ENCODE results near the gene DNAH10.

Gene DNAH10

DNA sequence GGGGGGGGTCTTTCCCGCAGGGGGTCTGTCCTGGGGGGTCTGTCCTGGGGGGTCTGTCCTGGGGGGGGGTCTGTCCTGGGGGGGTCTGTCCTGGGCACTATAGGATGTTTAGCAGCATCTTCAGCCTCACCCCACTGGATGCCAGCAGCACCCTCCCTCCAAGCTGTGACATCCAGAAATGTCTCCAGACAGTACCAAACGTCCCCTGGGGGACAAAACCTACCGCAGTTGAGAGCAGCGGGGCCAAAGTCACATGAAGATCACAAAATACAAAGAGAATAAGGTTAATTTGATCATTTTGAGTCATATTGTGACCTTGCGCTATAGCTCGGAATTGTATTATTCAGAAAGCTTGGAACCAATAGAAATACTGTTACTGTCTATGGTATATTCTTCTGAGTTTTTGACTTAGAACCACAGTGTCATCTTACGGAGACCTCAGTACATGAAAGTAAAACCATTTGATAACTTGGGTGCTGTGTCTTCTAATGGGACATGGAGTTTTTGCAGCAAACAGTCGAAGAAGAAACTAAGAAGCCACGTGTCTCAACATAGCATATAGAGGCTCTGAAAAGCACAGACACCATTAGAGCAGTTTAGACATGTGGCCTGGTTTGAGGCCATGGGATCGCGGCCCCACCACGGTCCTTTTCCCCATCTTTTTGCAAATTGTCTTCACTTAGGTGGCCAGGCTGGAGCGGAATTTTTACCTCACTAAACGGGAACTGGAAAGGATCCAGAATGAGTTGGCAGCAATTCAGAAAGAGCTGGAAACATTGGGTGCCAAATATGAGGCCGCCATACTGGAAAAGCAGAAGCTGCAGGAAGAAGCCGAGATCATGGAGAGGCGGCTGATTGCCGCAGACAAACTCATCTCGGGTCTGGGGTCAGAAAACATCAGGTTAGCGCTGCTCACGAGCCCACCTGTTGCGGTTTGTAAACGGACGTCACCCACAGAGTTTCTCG lies 150.6 kb downstream of the DNAH10 start:
- no peak for DNase-seq

DNA sequence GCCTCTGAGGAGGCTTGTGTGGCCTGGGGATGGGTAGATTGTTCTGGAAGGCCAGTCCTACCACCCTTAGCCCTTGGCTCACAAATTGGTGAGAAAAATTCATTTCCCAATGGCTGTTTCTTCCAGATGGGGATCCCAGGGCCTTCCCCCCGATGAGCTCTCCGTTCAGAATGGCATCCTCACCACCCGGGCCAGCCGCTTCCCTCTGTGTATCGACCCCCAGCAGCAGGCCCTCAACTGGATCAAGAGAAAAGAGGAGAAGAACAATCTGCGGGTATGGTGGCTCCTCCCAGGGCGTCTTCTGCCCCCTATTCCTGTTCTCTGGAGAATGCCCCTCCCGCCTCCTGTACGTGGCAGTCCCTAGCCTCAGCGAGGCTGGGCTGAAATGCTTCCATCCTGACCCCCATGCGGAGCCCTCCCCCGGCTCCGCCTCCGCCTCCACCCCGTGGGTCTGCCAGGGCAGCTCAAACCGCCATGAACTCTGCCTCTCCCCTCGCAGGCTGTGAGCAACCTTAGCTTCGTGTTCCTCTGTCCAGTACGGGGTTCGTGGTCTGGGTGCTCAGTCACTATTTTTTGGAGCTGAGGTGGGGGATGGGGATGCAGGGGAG lies 152.7 kb downstream of the DNAH10 start:
- DNase-seq = no peak

DNA sequence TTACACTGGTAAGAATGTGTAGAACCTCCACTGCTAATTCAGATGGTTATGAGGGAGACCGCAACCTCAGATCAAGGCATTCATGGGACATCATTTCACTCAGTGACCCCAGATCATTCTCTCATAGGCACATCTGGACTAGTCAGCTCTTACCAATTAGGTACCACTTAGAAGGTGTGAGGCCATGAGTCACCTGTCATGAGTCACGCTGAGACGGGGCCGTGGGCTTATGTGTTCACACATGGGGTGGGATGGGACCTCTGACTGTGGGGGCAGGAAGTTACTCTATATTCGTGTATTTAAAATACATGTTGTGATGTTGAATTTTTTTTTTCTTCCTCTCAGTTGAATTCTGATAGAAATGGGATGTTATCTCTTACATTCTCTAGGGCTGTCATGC lies 154.6 kb downstream of the DNAH10 start:
- DNase-seq = no peak

DNA sequence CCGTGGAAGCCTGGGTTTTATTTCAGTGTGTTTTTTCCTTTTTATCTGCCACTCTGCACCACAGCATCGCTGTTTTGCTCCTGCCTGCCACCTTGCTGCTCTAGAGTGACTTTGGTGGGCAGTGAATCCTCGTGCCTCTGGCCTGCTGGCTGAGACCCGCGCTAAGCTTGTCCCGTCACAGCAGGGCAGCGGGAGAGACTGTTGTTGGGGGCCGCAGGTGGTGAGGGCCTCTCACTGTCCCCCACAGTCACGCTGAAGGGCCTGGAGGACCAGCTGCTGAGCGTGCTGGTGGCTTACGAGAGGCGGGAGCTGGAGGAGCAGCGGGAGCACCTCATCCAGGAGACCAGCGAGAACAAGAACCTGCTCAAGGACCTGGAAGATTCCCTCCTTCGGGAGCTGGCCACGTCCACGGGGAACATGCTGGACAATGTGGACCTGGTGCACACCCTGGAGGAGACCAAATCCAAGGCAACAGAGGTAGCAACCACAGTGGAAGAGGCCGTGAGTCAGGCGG lies 155.3 kb downstream of the DNAH10 start:
- no peak for DNase-seq

DNA sequence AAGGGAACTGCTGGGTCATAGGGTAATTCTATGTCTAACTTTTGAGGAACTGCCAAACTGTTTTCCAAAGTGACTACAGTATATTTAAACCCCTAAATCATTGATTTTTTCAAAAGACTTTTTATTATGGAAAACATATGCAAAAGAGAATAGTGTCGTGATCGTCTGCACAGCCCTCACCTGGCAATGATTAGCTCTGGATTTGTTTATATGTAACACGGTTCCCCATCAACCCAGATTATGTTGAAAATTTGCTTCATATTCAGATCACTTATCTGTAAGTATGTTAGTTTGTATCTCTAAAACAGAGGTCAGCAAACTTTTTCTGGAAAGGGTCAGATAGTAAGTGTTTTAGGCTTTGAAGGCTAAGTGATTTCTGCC lies 157.9 kb downstream of the DNAH10 start:
- DNase-seq = no peak

DNA sequence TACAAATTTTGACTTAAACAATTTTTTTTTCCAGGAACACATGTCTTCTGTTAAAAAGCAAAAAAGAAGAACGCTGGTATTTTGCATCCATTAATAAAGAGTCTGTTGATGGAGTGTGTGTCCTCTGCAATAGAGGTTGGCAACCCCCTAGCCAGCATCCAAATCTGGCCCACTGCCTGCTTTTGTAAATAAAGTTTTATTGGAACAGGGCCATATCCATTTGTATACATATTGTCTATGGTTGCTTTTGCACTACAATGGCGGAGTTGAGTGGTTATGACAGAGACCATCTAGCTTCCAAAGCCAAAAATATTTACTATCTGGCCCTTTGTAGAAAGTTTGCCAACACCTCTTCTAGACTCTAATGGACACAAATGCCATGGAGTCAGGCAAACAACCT lies 160.9 kb downstream of the DNAH10 start:
- DNase-seq = no peak

DNA sequence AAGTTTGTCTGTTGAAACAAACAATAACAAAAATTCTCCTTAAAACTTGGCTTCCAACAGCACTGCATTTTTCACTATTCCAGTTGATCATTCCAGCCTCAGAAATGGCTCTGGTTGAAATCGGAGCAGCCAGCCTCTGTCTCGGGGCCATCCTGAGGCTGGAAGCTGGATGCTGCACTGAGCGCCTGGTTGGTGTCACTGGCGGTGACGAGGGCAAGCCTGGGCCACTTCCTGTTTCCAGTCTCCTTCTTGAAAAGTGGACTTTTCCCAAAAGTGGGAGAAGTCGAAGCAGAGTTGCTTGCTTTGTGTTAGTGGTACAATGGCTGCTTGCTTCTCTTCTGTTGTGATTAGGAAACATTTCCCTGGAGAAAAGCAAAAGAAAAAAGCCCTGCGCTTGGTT lies 161.8 kb downstream of the DNAH10 start:
- no peak for DNase-seq

DNA sequence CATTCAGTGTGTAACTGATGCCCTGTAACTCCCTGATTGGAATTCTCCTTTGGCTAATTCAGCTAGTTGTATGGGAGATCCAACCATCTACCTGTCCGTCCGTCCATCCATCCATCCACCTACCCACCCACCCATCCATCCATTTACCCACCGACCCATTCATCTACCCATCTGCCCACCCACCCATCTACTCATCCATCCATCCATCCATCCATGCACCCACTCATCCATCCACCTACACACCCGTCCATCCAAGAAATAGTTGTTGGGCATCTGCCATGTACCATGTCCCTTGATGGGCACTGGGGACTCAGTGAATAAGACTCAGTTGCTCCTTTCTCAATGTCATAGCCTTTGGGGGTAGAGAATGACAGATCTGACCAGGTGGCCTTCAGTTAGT lies 162.4 kb downstream of the DNAH10 start:
- DNase-seq = no peak

DNA sequence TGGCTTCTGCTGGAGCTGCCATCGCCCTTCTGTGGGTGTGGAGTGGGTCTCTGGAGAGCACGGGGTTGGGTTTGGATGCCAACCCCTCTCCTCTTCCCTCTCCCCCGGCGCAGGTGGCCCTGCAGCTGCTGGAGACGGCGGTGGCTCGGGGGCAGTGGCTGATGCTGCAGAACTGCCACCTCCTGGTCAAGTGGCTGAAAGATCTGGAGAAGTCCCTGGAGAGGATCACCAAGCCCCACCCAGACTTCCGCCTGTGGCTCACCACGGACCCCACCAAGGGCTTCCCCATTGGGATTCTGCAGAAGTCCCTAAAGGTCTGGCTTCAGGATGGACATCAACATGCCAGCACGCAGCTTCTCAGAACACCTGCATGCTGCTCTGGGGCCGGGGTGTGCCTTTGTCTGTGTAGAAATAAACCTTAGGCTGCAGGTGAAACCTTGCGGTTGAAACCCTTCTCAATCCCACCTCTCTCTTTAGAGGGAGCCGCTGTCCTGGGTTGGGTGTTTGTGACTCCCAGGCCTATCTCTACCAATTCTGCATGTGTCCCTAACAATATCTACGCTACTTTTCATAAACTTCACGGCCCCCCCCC lies 166.3 kb downstream of the DNAH10 start:
- DNase-seq = no peak

DNA sequence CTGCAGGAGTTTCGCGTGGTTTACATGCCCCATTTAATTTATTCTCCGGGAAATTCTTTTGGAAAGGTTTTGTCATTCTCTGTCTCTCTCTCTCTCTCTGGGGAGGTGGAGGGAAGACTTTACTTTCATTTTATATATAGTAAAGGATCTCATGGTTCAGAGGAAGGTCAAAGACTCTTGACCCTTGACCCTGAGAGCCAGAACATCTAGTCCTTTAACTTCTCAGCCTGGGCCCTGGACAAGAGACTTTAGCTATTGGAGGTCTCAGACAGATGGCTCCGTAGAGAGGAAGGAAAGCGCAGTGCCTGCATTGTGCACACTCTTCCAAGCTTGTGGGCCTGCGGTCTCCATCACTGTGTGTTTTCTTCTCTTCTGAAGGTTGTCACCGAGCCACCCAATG lies 166.8 kb downstream of the DNAH10 start:
- no peak for DNase-seq

DNA sequence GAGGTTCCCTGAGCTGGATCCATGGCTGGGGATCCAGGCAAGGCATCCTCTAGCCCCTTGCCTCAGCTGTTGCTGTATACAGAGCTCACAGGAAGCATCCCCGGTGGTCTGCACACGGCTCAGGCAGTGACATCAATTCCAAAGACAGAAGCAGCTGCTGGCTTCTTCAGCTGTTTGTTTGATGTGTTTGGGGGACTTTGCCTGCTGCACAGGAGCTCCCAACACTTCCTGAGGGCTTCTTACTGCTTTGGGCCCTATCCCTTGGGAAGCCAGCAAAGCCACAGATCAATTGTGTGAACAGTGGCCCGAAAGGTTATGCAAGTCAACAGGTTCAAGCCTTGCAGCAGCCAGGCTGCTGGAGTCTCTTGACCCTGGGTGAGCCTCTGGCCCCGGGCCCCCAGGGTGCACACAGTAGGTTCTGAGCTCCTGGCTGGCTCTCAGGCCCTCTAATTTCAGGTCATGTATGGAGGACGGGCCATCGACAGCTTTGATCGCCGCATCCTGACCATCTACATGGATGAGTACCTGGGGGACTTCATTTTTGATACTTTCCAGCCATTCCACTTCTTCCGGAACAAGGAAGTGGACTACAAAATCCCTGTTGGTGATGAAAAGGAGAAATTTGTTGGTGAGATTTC lies 168.0 kb downstream of the DNAH10 start:
- no peak for DNase-seq

DNA sequence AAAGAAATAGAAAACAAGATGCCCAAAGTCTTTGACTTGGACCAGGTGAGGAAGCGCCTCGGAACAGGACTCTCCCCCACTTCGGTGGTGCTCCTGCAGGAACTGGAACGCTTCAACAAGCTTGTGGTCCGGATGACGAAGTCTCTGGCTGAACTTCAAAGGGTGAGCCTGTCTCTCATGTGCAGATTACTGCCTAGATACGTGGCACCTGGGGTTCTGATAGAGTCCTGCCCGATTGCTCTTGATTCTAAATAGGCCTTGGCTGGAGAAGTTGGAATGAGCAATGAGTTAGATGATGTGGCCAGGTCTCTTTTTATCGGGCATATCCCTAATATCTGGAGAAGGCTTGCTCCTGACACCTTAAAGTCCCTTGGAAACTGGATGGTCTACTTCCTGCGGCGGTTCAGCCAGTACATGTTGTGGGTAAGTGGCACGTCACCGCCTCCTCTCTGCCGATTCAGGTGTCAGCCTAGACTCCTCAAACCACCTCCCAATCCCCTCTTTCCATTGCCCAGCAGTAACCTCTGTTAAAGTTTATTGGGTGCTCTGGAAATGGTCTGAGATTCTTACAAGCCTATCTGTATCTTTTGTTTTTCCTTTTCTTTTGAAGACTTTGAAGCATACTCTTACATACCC lies 169.7 kb downstream of the DNAH10 start:
- no peak for DNase-seq

DNA sequence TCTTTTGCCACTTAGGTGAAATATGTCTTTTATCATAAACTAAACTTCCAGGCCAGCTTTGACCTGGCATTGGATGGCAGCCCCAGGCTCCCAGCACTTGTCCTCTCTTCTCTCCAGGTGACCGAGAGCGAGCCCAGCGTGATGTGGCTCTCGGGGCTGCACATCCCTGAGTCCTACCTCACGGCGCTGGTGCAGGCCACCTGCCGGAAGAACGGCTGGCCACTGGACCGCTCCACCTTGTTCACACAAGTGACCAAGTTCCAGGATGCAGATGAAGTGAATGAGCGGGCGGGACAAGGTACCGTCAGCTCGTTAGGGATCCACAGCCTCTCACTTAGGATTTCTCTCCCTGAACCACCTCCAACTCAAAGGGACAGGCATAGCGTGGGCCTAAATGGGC lies 171.1 kb downstream of the DNAH10 start:
- no peak for DNase-seq

DNA sequence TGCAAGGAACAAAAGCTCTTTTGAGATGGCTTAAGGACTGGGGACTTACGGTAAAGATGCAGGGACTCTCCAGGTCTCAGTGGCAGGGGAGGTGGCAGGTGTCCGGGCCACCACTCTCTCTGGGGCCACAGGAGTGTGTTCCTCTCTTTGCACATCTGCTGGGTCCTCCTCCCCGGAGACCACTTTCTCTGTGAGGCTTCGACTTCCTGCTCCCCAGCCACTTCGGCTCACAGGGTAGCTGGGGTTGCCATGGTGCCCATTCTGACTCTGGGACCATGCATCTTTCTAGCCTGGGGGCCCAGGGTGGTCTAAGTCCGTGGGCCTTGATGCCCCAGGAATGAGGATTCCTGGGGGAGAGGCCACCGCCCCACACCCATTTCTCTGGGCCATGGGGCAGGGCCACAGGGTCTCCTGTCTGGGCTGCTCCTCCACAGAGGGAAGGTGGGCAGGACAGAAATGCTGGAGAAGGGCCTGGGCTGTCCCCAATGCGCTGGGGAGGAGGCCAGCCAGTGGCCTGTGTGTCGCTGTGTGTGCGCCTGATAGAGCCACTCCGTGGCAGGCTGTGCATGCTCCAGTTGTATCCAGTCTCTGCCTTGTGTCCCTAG lies 172.0 kb downstream of the DNAH10 start:
- DNase-seq = no peak

DNA sequence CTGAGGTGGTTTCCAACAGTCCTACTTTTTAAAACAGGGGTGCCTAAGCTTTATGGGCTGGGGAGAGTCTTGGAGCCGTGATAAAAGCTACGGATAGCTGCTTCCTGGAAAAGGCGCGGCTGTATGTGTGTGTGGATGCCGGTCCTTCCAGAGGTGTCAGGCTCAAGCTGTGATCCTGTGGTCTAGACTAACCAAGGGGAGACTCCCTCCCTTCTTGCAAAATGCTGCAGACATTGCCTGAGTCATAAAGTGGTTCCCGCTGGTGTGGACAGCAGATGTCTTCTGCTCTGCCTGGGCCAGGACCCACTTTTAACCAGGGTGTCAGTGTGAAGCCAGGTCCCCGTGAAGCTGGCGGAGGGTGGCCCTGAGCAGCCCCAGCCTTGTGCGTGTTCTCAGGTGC lies 172.7 kb downstream of the DNAH10 start:
- no peak for DNase-seq

DNA sequence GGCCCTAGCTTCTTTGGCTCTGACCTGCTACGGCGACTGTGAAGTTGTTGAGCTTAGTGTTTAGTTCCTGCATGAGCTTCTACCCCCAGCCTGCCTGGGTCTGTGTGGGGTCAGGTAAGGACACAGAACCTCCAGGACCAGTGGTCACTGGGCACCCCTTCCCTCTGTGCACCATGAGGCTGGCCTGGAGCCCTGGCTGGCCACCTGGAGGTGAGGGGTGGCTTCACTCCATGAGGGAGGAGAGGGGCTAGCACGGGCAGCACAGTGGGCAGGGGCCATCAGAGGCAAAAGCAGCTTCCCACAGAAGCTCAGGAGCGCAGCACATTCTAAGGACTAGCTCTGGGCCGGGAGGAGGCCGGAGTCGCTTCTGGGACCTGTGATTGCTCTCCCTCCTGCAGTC lies 173.9 kb downstream of the DNAH10 start:
- DNase-seq = no peak

DNA sequence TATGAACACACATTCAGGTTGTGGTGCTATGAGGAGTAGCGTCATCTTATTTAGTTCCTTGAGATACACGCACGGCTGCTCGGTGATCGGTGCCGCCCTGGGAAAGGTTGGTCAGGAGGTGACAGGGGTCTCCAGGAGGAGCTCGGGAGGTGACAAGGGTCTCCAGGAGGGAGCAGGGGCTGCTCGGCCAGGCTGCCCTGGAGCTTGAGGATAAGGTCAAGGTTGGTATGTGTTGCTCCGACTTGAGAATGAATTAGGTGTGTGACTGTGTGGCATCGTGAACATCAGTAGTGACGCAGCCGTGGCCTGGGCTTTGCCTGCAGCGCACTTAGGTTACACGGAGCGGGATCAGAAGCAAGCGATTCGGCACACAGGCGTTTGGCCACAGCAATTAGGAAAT lies 174.4 kb downstream of the DNAH10 start:
- no peak for DNase-seq

DNA sequence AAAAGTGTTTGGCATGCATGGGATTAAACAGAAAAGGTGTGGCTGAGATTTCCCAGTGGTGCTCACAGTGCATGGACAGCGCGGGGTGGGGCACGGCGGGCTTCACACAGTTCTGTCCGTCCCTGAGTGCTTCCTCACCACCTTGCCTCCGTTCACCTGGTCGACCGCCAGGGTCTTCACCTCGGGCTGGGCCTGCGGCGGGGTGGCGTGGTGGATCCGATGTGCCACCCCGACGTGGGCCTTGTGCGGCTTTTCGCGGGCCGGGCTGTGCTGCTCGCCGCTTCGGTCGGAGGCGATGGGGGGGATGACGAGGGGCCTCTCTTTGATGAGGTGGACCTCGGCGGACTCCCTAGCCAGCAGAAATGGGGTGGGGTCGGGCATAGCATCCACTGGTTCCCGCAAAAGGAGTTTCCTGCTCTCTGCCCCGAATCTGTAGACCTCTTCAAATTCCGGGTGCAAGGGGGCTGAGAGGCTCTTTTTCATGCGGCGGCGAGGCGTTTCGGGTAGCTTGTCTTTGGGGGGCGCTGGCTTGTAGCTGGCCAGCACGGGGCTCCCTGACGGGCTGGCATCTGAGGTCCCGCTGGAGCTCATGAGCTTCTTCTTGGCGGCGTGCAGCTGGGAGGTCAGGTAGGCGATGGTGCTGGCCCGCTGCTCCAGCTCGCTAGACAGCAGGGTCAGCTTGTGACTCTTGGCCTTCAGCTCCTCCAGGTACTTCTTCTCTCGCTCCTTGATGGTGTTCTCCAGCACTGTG lies 175.0 kb downstream of the DNAH10 start:
- no peak for DNase-seq

DNA sequence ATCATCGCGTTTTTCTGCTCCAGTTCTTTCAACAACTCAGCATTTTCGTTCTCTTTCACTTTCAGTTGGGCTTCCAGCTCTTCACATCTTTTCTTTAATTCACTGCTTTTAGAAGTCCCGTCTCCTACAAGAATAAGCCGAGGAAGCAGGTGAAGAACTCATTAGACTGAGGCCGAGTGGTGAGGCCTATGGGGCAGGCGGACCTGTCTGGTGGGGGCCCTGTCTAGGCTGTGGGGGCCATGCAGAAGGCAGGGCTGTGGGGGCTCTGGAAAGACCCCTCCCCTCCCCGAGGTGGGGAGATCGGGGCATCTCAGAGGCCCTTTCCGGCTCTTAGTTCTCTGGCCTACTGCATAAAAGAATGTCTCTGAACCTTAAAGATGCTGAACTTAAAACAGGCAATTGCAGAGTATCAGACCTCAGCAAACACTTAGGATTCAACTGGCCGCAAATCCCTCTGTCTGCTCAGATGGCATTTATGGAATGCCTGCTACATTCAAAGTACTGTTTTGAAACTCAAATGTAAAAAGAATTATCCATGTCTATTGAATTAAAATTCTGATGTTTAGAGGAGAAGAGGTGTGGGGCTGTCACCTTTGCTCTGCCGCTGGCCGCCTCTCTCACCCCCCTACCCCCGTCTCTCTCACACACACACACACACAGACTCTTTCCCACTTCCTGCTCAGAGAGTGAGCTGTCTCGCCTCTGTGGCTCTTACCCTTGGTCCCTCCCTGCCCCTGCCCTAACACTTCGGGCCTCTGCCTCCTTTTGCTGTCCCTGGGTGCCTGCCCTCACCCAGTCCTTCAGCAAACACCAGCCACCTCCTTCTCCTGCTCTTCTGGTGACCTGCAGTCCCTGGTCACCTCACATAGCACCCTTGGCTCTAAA lies 175.8 kb downstream of the DNAH10 start:
- no peak for DNase-seq

DNA sequence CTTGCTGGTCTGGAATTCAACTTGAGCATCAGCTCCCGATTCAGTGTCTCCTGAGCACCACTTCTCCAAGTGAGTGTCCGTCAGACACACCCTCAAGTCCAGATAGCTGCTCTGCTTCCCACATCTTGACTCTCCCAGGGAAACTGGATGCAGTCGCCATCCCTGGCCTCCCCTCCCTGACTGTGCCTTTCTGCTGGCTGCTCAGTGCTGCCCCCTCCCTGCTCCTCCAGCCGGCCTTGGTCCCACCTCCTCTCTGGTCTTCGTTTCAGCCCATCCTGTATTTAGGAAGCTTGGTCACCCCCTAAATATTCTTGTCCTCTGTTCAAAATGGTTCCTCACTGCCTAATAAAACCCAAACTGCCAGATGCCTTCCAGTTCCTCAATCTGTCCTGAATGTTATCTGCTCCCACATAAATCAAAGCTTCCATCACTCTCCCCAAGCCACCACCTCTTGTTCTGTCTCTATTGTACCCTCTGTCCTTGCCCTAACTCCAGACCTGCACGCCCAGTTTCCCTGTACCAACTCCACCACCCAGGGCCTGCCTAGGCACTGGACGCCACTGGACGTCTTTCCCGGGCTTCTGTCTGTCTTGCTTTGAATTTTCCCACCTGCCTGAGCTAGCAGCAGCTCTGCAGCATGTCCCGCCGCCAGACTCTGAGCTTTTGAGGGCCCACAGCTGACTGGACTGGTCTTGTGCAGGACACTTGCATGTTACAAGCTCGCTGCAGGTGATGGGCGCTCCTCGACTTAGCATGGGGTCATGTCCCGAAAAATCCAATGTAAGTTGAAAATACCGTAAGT lies 176.8 kb downstream of the DNAH10 start:
- no peak for DNase-seq
